Neural crest cell (in vitro differentiated cells): Measurements from ENCODE around the gene KIAA1549. TPM values are rescaled to one million over a fixed set of nuclear protein-coding genes. Genes with fewer than 3 reads are reported as not detected.
"Not testable (repeated sequence)": the region's sequence is repeated elsewhere in the genome, so short reads cannot be mapped to it uniquely, and the experiment has no call there.

Experiments
- DNase-seq: peaks from one replicate; pipeline ENCODE4 v3.0.0; 2021; ENCODE audit warnings: low read depth, mixed read lengths, low spot score
- H3K27ac Mint-ChIP-seq: one replicate; pipeline ENCODE4 v1.8.0; 2021; ENCODE audit warnings: mild to moderate bottlenecking, mixed read lengths; ENCODE audit not compliant: unreplicated experiment
- H3K27me3 Mint-ChIP-seq: 2 replicates; pipeline ENCODE4 v1.8.0; 2021; ENCODE audit warnings: low read depth, mild to moderate bottlenecking, mixed read lengths
- H3K36me3 Mint-ChIP-seq: 2 replicates; pipeline ENCODE4 v1.8.0; 2021; ENCODE audit warnings: low read depth, mild to moderate bottlenecking, mixed read lengths
- H3K4me1 Mint-ChIP-seq: 2 replicates; pipeline ENCODE4 v1.8.0; 2021; ENCODE audit warnings: mixed read lengths
- H3K4me3 Mint-ChIP-seq: one replicate; pipeline ENCODE4 v1.8.0; 2021; ENCODE audit warnings: mild to moderate bottlenecking, mixed read lengths
- H3K9me3 Mint-ChIP-seq: 2 replicates; pipeline ENCODE4 v1.8.0; 2021; ENCODE audit warnings: mixed read lengths
- CTCF ChIP-seq: fragments of 200-600 bp; sonication (generic); conservative IDR thresholded peaks from 2 replicates; pipeline ENCODE4 v1.5.0; 2021; ENCODE audit warnings: antibody characterized with exemption, mild to moderate bottlenecking
- total RNA-seq: library from RNA; stranded (reverse); gene quantifications from 2 replicates; pipeline ENCODE4 v1.2.1, GENCODE V29; 2021

The KIAA1549 gene
- total RNA-seq, 1 donor from 2014 or later = 33.2 TPM

DNA sequence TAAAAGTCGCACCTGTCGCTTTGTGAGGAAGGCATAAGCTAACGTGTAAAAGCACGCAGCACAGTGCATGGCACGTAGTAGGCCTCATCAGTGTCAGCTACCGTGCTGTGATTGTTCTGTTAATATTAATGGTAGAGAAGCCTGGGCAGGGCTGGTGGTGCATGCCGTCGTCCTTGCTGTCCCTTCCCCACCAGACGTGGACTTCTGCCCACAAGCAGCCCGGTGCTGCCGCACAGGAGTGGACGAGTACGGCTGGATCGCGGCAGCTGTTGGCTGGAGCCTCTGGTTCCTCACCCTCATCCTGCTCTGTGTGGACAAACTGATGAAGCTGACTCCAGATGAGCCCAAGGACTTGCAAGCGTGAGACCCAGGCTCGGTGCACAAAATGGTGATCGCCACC, 178.5 kb downstream of the KIAA1549 start:
- TF ChIP-seq CTCF = no peak
- Mint-ChIP-seq H3K9me3 (no peaks in the 10 kb centered on the region), H3K36me3 (no peaks in the 10 kb centered on the region), H3K27ac (no peak overlapping the region), H3K4me1 (no peaks in the 10 kb centered on the region), H3K4me3 (no peak overlapping the region), H3K27me3 (peaks cover 19% of the 10 kb centered on the region)
- no peak for DNase-seq

DNA sequence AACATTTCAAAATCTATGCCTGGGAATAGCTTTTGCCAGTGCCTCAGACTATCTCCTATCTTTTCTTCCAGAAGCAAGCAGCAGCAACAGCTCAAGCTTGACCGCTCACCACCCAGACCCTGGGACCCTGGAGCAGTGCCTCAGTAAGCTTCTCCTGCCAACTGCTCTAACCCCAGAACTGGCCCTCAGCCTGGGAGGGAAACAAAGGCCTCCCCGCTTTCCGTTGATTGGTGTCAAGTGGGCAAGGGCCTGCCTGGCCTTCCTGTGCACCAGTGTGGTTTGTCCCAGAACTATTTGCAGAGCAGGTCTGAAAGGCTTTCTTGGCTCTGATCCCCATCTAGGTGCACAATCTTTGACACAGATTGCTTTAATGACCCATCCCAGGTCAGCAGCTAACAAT, 179.9 kb downstream of the KIAA1549 start:
- DNase-seq = no peak
- no peak for TF ChIP-seq CTCF
- no peaks in the 10 kb centered on the region for H3K36me3 Mint-ChIP-seq

DNA sequence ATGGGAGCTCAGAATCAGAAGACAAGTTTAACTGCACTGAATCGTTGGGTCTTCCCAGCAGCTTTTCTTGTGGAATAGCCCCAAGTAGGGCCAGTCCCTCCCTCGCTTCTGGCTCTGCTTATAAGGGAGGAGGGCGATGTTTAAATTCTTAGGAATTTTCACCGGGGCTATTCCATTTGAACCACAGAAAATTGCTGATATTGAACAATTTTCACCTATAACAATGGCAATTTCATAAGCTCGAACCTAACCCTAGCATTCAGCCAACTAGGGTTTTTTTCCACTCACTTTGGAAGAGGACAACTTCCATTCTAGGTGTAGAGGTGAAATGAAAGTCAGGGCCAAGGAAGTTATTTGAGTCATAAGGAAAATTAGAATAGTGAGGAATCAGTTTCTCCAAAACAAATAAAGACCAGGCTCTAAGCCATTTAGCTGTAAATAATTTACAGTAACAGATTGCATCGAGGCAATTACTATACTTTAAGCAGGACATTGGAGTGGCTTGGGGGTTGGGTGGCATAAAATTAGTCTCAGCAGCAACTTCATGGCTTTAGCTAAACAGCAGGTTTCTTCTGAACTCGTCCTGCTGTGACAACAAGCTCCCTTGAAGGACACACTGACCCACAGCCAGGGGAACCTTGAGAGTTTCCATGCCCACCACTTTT, 181.7 kb downstream of the KIAA1549 start:
- no peaks in the 10 kb centered on the region for H3K36me3 Mint-ChIP-seq
- no peak overlapping the region for H3K27ac Mint-ChIP-seq
- DNase-seq = no peak
- no peak for TF ChIP-seq CTCF
- H3K4me1 Mint-ChIP-seq = no peaks in the 10 kb centered on the region
- H3K27me3 Mint-ChIP-seq = peaks cover 25% of the 10 kb centered on the region
- no peaks in the 10 kb centered on the region for H3K9me3 Mint-ChIP-seq
- H3K4me3 Mint-ChIP-seq = no peak overlapping the region

More for the DNA sequence above, 179.9 kb downstream of the KIAA1549 start:
- H3K27ac Mint-ChIP-seq = no peak overlapping the region
- H3K4me1 Mint-ChIP-seq = no peaks in the 10 kb centered on the region
- H3K4me3 Mint-ChIP-seq = no peak overlapping the region
- H3K9me3 Mint-ChIP-seq = no peaks in the 10 kb centered on the region
- peaks cover 25% of the 10 kb centered on the region for H3K27me3 Mint-ChIP-seq

DNA sequence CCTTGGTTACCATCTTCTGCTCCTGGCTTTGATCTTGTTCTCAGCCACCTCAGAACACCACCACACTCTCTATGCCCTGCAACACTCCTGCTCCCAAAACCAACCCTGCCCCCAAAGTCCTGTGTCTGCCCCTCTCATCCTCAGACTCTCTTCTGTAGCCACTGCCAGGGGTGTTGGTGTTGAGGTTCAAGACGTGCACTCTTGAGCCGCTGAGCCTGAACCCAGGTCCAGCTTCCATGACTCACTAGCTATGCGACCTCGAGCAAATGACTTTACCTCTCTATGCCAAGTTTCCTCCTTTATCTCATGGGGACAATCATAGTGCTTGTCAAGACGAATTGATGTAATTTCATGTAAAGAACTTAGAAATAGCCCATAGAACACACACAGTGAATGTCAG, 182.4 kb downstream of the KIAA1549 start:
- Mint-ChIP-seq H3K4me3 (no peak overlapping the region), H3K4me1 (no peaks in the 10 kb centered on the region), H3K9me3 (no peaks in the 10 kb centered on the region), H3K27me3 (peaks cover 25% of the 10 kb centered on the region), H3K27ac (no peak overlapping the region), H3K36me3 (no peaks in the 10 kb centered on the region)
- DNase-seq = no peak
- no peak for TF ChIP-seq CTCF

DNA sequence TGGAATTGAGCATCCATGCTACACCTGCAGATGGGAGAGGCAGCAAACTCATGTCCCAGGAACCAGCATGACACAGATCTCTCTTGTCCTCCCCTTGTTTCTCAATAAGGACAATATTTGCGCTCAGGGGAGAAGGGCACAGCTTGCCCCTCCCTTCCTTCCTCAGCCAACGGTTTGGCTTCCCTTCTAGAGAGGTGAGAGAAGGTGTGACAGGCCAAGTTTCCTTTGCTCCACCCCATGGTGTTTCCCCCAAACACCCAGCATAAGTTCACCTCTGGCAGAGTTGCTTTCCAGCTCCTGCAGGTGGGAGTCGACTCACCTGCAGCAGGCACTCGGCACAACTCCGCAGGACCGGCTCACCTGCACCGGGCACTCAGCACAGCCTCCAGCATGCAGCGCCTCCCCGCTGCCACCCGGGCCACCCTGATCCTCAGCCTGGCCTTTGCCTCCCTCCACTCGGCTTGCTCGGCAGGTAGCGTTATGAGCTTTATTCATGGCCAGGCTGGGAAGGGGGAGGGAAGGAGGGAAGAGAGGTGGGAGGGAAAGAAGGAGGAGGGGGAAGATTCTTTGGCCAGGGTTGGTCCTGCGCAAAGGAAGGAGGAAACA, 183.4 kb downstream of the KIAA1549 start, which contains the start of the genes ATP6V0A4 and TMEM213:
Gene ATP6V0A4 (minus strand): TSS at position 482 of the 606 bp plus-strand sequence. CDS start 26,949 bp downstream, outside the sequence.
Gene TMEM213 (plus strand): TSS at position 280 of the 606 bp plus-strand sequence. CDS start 111 bp downstream, at position 391.
- Mint-ChIP-seq H3K27me3 (peaks cover 25% of the 10 kb centered on the region), H3K36me3 (no peaks in the 10 kb centered on the region), H3K9me3 (no peaks in the 10 kb centered on the region), H3K27ac (no peak within 1 kb of the TSS), H3K4me1 (no peaks in the 10 kb centered on the region), H3K4me3 (no peak within 1 kb of the TSS)
- DNase-seq = no peak
- TF ChIP-seq CTCF = no peak

- H3K27me3 Mint-ChIP-seq = peaks cover 25% of the 10 kb centered on the region
- DNase-seq, H3K4me1 Mint-ChIP-seq, H3K9me3 Mint-ChIP-seq, H3K27ac Mint-ChIP-seq, H3K4me3 Mint-ChIP-seq, H3K36me3 Mint-ChIP-seq: not testable (repeated sequence)
Observed at GRCh38 chr7:138797046-138797445, 184.1 kb downstream of the KIAA1549 start.
